ENCODE data around the gene MYO16. TPM values are rescaled to one million over a fixed set of nuclear protein-coding genes. Genes with fewer than 3 reads are reported as not detected.

The MYO16 gene
- total RNA-seq, 1 experiment from 2014 or later = not detected

GRCh38 chr13:109198585-109198984 lies 569.2 kb downstream of the MYO16 start:
- H3K9ac ChIP-seq (ENCODE audit: extremely low read depth, insufficient read length, low read length) = no peak overlapping the region
- H3K14ac ChIP-seq (ENCODE audit: insufficient read depth, low read length) = no peak overlapping the region
- H3K23me2 ChIP-seq (ENCODE audit: insufficient read length, low read depth, low read length, poor library complexity, severe bottlenecking) = no peaks in the 10 kb centered on the region
- no peaks in the 10 kb centered on the region for H4K20me1 ChIP-seq (ENCODE audit: control insufficient read depth, insufficient read depth, insufficient read length)
- no peak overlapping the region for H3K4ac ChIP-seq (ENCODE audit: low read depth, low read length)
- no peaks in the 10 kb centered on the region for H3K4me1 ChIP-seq (ENCODE audit: insufficient read depth, low read length)
- no peak overlapping the region for H3T11ph ChIP-seq (ENCODE audit: low read length)
- no peak overlapping the region for H2BK5ac ChIP-seq (ENCODE audit: insufficient read length, low read length)
- H3K4me3 Mint-ChIP-seq = no peak overlapping the region
- H3K79me2 ChIP-seq (ENCODE audit: insufficient read depth, low read length) = no peaks in the 10 kb centered on the region
- no peaks in the 10 kb centered on the region for H3K36me3 Mint-ChIP-seq (ENCODE audit: insufficient read depth in 1 of 3, low read depth in 3 of 3)
- no peak overlapping the region for H3K18ac ChIP-seq (ENCODE audit: insufficient read length, low read depth, low read length)
- no CpG with 5 or more reads among the region's 3 CpGs for WGBS (ENCODE audit: extremely low coverage, insufficient read length, low lambda C conversion rate)
- no peaks in the 10 kb centered on the region for H3K9me3 Mint-ChIP-seq
- no peak for DNase-seq
- H3K27ac Mint-ChIP-seq = no peak overlapping the region
- H2BK12ac ChIP-seq (ENCODE audit: insufficient read length, low read depth, low read length) = no peak overlapping the region
- H2AK5ac ChIP-seq (ENCODE audit: insufficient read length, low read length) = no peak overlapping the region
- no peaks in the 10 kb centered on the region for H3K79me1 ChIP-seq (ENCODE audit: insufficient read depth, low read depth, low read length, poor library complexity, severe bottlenecking)
- H3K4me1 Mint-ChIP-seq = peaks cover 18 to 23% of the 10 kb centered on the region in 2 experiments
- no peak overlapping the region for H3K56ac ChIP-seq (ENCODE audit: insufficient read length, low read depth, low read length)
- H3K27ac ChIP-seq (ENCODE audit: insufficient read length, low read depth, low read length) = no peak overlapping the region
- no peak overlapping the region for H4K5ac ChIP-seq (ENCODE audit: insufficient read length, low read depth, low read length)
- no peaks in the 10 kb centered on the region for H3K9me3 ChIP-seq (ENCODE audit: control insufficient read depth, low read depth, low read length)
- no peak overlapping the region for H4K91ac ChIP-seq (ENCODE audit: insufficient read length, low read depth, low read length)
- H2BK15ac ChIP-seq (ENCODE audit: low read depth, low read length) = no peak overlapping the region
- no peaks in the 10 kb centered on the region for H3K27me3 ChIP-seq (ENCODE audit: insufficient read depth, low read length)
- no peak overlapping the region for H3K4me2 ChIP-seq (ENCODE audit: insufficient read depth, insufficient read length, low read length)
- H2BK20ac ChIP-seq (ENCODE audit: low read depth, low read length, poor library complexity, severe bottlenecking) = no peak overlapping the region
- H3K23ac ChIP-seq (ENCODE audit: insufficient read length, low read depth, low read length) = no peak overlapping the region
- TF ChIP-seq CTCF (conservative IDR thresholded peaks at IDR 0.05) = no peak
- no peaks in the 10 kb centered on the region; the same call in 1 of the 2 replicates for H3K27me3 Mint-ChIP-seq (ENCODE audit: low read depth)
- no peak overlapping the region for H2BK120ac ChIP-seq (ENCODE audit: low read depth, low read length, poor library complexity, severe bottlenecking)
- no peak overlapping the region for H2AFZ ChIP-seq (ENCODE audit: low read length)
- H4K8ac ChIP-seq (replicated peaks; ENCODE audit: insufficient read length, low read depth, low read length) = no peak overlapping the region
